ENCODE results near the gene CPEB2.
"Not testable (repeated sequence)": the region's sequence is repeated elsewhere in the genome, so short reads cannot be mapped to it uniquely, and the experiment has no call there.

- not testable (repeated sequence) for TF ChIP-seq CTCF, POLR2A (IDR thresholded peaks at IDR 0.05)
Observed at GRCh38 chr4:15086259-15086658, 84.0 kb downstream of the CPEB2 start.
